SK-N-SH (cell line): ENCODE results near the gene CEP290. TPM values are rescaled to one million over a fixed set of nuclear protein-coding genes. Genes with fewer than 3 reads are reported as not detected.

ENCODE experiments used
- CTCF ChIA-PET: fragments of 300-600, 350-600 bp; formaldehyde crosslinking; extraction: SDS; loops from one replicate; lab custom pipeline; 2021; lab: Yijun Ruan, JAX
- POLR2A ChIA-PET: fragments of 350-600 bp; sonication (Branson Sonifier 250); formaldehyde crosslinking; extraction: SDS; loops from one replicate; lab custom pipeline; 2020; ENCODE audit warnings: antibody characterized with exemption, inconsistent platforms; lab: Yijun Ruan, JAX
- DNase-seq: peaks from one replicate; pipeline ENCODE4 v3.0.0; 2012
- H2AFZ ChIP-seq: fragments of 200-600 bp; sonication (generic); 2 replicates; pipeline ENCODE4 v1.8.1; 2016; ENCODE audit warnings: antibody characterized with exemption, mild to moderate bottlenecking, low read depth
- H3F3A ChIP-seq: fragments of 200-600 bp; sonication (generic); replicated peaks from 2 replicates; pipeline ENCODE3; 2016; ENCODE audit warnings: antibody characterized with exemption, mild to moderate bottlenecking; ENCODE audit not compliant: insufficient read depth
- H3K27ac ChIP-seq, 2 experiments: fragments of 200-500 bp in 1 of 2; fragments of 200-600 bp in 1 of 2; sonication (Bioruptor generic) in 1 of 2; sonication (generic), shearing (Covaris generic) in 1 of 2; 2 replicates each; pipeline versions ENCODE4 v1.5.1 to v1.6.1; 2014 to 2016; ENCODE audit warnings: low read depth in 2 of 2, inconsistent platforms in 1 of 2, low read length in 1 of 2, mild to moderate bottlenecking in 1 of 2, mixed read lengths in 1 of 2
- H3K27me3 ChIP-seq: fragments of 200-600 bp; sonication (generic), shearing (Covaris generic); 2 replicates; pipeline ENCODE4 v1.6.1; 2016; ENCODE audit warnings: mixed run types; ENCODE audit not compliant: insufficient read depth
- H3K36me3 ChIP-seq, 2 experiments: fragments of 200-500 bp in 1 of 2; fragments of 200-600 bp in 1 of 2; sonication (Bioruptor generic) in 1 of 2; sonication (generic) in 1 of 2; replicated peaks in 1 of 2; 2 replicates each; pipeline versions ENCODE3 to v1.5.1; 2014 to 2016; ENCODE audit warnings: low read length in 1 of 2, mild to moderate bottlenecking in 1 of 2; ENCODE audit not compliant: insufficient read depth in 2 of 2, control insufficient read depth in 1 of 2
- H3K4me1 ChIP-seq, 2 experiments: fragments of 200-500 bp in 1 of 2; fragments of 200-600 bp in 1 of 2; sonication (Bioruptor generic) in 1 of 2; sonication (generic), shearing (Covaris generic) in 1 of 2; 2 replicates each; pipeline versions ENCODE4 v1.5.1 to v1.6.1; 2014 to 2016; ENCODE audit warnings: low read depth in 1 of 2, low read length in 1 of 2, mixed run types in 1 of 2; ENCODE audit not compliant: insufficient read depth in 2 of 2, control insufficient read depth in 1 of 2
- H3K4me2 ChIP-seq: fragments of 200-600 bp; sonication (generic), shearing (Covaris generic); 2 replicates; pipeline ENCODE4 v1.6.1; 2017; ENCODE audit warnings: mixed run types
- H3K4me3 ChIP-seq, 2 experiments: fragments of 200-500 bp in 1 of 2; fragments of 200-600 bp in 1 of 2; sonication (Bioruptor generic) in 1 of 2; sonication (generic), shearing (Covaris generic) in 1 of 2; 2 replicates each; pipeline versions ENCODE4 v1.5.1 to v1.8.1; 2014 to 2016; ENCODE audit warnings: low read depth in 2 of 2, inconsistent platforms in 1 of 2, low read length in 1 of 2, mild to moderate bottlenecking in 1 of 2, mixed read lengths in 1 of 2, moderate library complexity in 1 of 2
- H3K79me2 ChIP-seq: fragments of 200-600 bp; sonication (generic); 2 replicates; pipeline ENCODE4 v1.8.1; 2017; ENCODE audit warnings: mild to moderate bottlenecking; ENCODE audit not compliant: insufficient read depth
- H3K9ac ChIP-seq: fragments of 200-600 bp; sonication (generic); 2 replicates; pipeline ENCODE4 v1.6.1; 2017; ENCODE audit warnings: mixed run types
- H3K9me2 ChIP-seq: fragments of 200-600 bp; sonication (generic); 2 replicates; pipeline ENCODE4 v1.6.1; 2017; ENCODE audit warnings: mixed run types
- H3K9me3 ChIP-seq: fragments of 200-600 bp; sonication (generic); 2 replicates; pipeline ENCODE4 v1.6.1; 2017; ENCODE audit warnings: mixed run types, mild to moderate bottlenecking, moderate library complexity
- H4K20me1 ChIP-seq: fragments of 200-600 bp; sonication (generic); 2 replicates; pipeline ENCODE4 v1.6.1; 2017; ENCODE audit warnings: mild to moderate bottlenecking, mixed run types; ENCODE audit not compliant: insufficient read depth
- ELF1 ChIP-seq: IDR thresholded peaks from 2 replicates; pipeline ENCODE4 v1.4.0; 2012
- EP300 ChIP-seq, 2 experiments: IDR thresholded peaks; 2 replicates each; pipeline versions ENCODE4 v1.4.0 to v1.6.1; 2012; ENCODE audit warnings: borderline replicate concordance in 1 of 2, low read depth in 1 of 2, low read length in 1 of 2
- EZH2phosphoT487 ChIP-seq: fragments of 200-600 bp; sonication (generic); IDR thresholded peaks from 2 replicates; pipeline ENCODE4 v1.6.1; 2017; ENCODE audit warnings: low read depth, mixed run types, mild to moderate bottlenecking, antibody characterized with exemption, moderate library complexity, borderline replicate concordance
- GABPA ChIP-seq: IDR thresholded peaks from 2 replicates; pipeline ENCODE4 v1.4.0; 2012; ENCODE audit warnings: low read depth, mild to moderate bottlenecking
- GATA2 ChIP-seq: sonication (generic); formaldehyde crosslinking; IDR thresholded peaks from 2 replicates; pipeline ENCODE4 v1.5.0; 2020; ENCODE audit warnings: mild to moderate bottlenecking, missing genetic modification reagents
- IRF3 ChIP-seq: fragments of 150-350 bp; IDR thresholded peaks from 2 replicates; pipeline ENCODE4 v1.6.1; 2016; ENCODE audit warnings: mild to moderate bottlenecking, low read depth, low read length
- JUND ChIP-seq: IDR thresholded peaks from 2 replicates; pipeline ENCODE4 v1.4.0; 2012
- MEF2A ChIP-seq: IDR thresholded peaks from 2 replicates; pipeline ENCODE4 v1.4.0; 2012; ENCODE audit warnings: low read depth, borderline replicate concordance
- MXI1 ChIP-seq: IDR thresholded peaks from 2 replicates; pipeline ENCODE4 v1.6.1; 2012; ENCODE audit warnings: mild to moderate bottlenecking, low read depth, low read length, improper control_type of control experiment
- NFIC ChIP-seq: IDR thresholded peaks from 2 replicates; pipeline ENCODE4 v1.4.0; 2012; ENCODE audit warnings: borderline replicate concordance
- NRF1 ChIP-seq: IDR thresholded peaks from 2 replicates; pipeline ENCODE4 v1.6.1; 2012; ENCODE audit warnings: low read depth, mild to moderate bottlenecking, low read length
- PBX3 ChIP-seq: IDR thresholded peaks from 2 replicates; pipeline ENCODE4; 2012
- RCOR1 ChIP-seq: fragments of 150-350 bp; IDR thresholded peaks from 2 replicates; pipeline ENCODE4 v1.6.1; 2017; ENCODE audit warnings: antibody characterized with exemption, low read length
- SIN3A ChIP-seq: IDR thresholded peaks from 2 replicates; pipeline ENCODE4 v1.6.1; 2012; ENCODE audit warnings: low read depth, mild to moderate bottlenecking, low read length, moderate library complexity, borderline replicate concordance
- USF1 ChIP-seq: IDR thresholded peaks from 2 replicates; pipeline ENCODE4 v1.4.0; 2012; ENCODE audit warnings: low read depth, borderline replicate concordance
- USF2 ChIP-seq: fragments of 150-350 bp; IDR thresholded peaks from 2 replicates; pipeline ENCODE4 v1.6.1; 2017; ENCODE audit warnings: antibody characterized with exemption, low read length, low read depth, borderline replicate concordance
- ZBTB33 ChIP-seq: IDR thresholded peaks from 2 replicates; pipeline ENCODE4 v1.4.0; 2012; ENCODE audit warnings: low read depth, borderline replicate concordance
- WGBS: methylation state at CpG from one replicate; pipeline ENCODE4 v1.1.6; 2017; ENCODE audit warnings: low lambda C conversion rate; 5-methylcytosine and 5-hydroxymethylcytosine counted together
- polyA plus RNA-seq, 3 experiments: library from polyadenylated mRNA; depleted of rRNA; stranded (reverse); fragments of >200 nt; gene quantifications; 2 replicates each; pipeline ENCODE4 v1.2.3, GENCODE V29; 2012

Gene CEP290
- polyA plus RNA-seq, 1 of the 3 experiments (the other 2 are of a cell fraction): 8.9 TPM

- H3F3A ChIP-seq: peaks cover 7% of the 10 kb centered on the region
- no peak for DNase-seq
- H3K27ac ChIP-seq: no peak overlapping the region
- no peak overlapping the region for H3K4me3 ChIP-seq
- H3K4me2 ChIP-seq: no peak overlapping the region
- peaks cover 50% of the 10 kb centered on the region for H3K79me2 ChIP-seq
- H3K27me3 ChIP-seq: no peaks in the 10 kb centered on the region
- peaks cover 6 to 12% of the 10 kb centered on the region in 2 experiments for H3K36me3 ChIP-seq
- ChIA-PET CTCF (interaction anchor here (0.7 to 2.0 kb wide), 2 partner anchors 244 to 844 kb away, joined by 3 to 11 read pairs; no protein-coding TSS in a partner anchor), POLR2A (no interaction called here)
- no peak overlapping the region for H3K9ac ChIP-seq
- H3K4me1 ChIP-seq: peaks cover 0 to 8% of the 10 kb centered on the region in 2 experiments; a peak in 3 of 4 replicates
- H3K9me2 ChIP-seq: no peaks in the 10 kb centered on the region
- WGBS: 100% methylated on average over 2 of the region's 2 CpGs
- H3K9me3 ChIP-seq: no peaks in the 10 kb centered on the region
- no peaks in the 10 kb centered on the region for H4K20me1 ChIP-seq
- no peak overlapping the region for H2AFZ ChIP-seq
- no peak for TF ChIP-seq GATA2 (CRISPR knock-in tag)
- TF ChIP-seq ZBTB33: no peak
- no peak for TF ChIP-seq EZH2phosphoT487
- no peak for TF ChIP-seq PBX3
- TF ChIP-seq NRF1: no peak
- no peak for TF ChIP-seq JUND
- TF ChIP-seq RCOR1: no peak
- TF ChIP-seq SIN3A: no peak
- TF ChIP-seq USF1: no peak
- no peak for TF ChIP-seq USF2
- TF ChIP-seq NFIC: no peak
- no peak for TF ChIP-seq ELF1
- no peak for TF ChIP-seq GABPA
- no peak for TF ChIP-seq IRF3
- TF ChIP-seq EP300 (IDR thresholded peaks at IDR 0.05; ENCODE audit: borderline replicate concordance in 1 of 2, low read depth in 1 of 2, low read length in 1 of 2): no peak
- TF ChIP-seq MXI1: no peak
- TF ChIP-seq MEF2A: no peak
Measured at GRCh38 chr12:88150063-88150462, 8.2 kb upstream of the CEP290 start.
